ENCODE measurements around the gene POC1B. TPM values are rescaled to one million over a fixed set of nuclear protein-coding genes. Genes with fewer than 3 reads are reported as not detected.

Gene POC1B
- total and polyA plus RNA-seq, 2 donors (not counting 3 experiments of a cell fraction or from before 2014, with no cell fraction given), result 7.1 to 18.2 TPM

DNA sequence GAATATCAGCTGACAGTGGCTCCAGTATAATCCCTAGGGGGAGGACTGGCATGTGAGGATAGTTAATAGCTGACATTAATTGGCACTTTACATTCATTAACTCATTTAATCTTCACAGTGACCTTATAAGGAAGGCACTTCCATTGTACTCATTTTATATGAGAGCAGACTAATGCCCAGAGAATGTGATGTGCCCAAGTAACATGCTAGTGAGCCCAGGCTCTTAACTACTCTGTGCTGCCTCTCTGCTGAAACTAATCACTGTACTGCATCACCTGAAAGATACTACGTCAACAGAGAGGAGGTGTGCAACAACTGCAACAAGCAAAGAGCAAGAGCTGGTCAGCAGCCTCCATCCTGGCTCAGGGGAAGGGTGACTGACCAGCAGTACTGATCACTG lies 41.4 kb downstream of the POC1B start:
- Histone ChIP-seq H3K9me3 (replicated peaks; ENCODE audit: control insufficient read depth, insufficient read depth, low read length) (no peaks in the 10 kb centered on the region), H3K4me3 (replicated peaks in 1 of 3; ENCODE audit: insufficient read depth in 1 of 3, low read depth in 1 of 3, low read length in 3 of 3) (no peak overlapping the region), H3K9me1 (replicated peaks; ENCODE audit: control insufficient read depth, extremely low read depth, insufficient read depth, low read length) (no peaks in the 10 kb centered on the region), H3K27ac (ENCODE audit: insufficient read depth, low read depth, low read length) (no peak overlapping the region), H3K4me2 (ENCODE audit: insufficient read depth, low read length) (no peak overlapping the region), H3K36me3 (ENCODE audit: control insufficient read depth in 2 of 2, extremely low read depth in 1 of 2, insufficient read depth in 2 of 2, low read length in 2 of 2) (peaks cover 0 to under 1% of the 10 kb centered on the region in 2 experiments), H3K27me3 (ENCODE audit: control insufficient read depth in 2 of 2, insufficient read depth in 2 of 2, low read length in 2 of 2) (no peaks in the 10 kb centered on the region), H2AFZ (ENCODE audit: low read depth, low read length) (no peak overlapping the region), H3K4me1 (ENCODE audit: control insufficient read depth, extremely low read depth, insufficient read depth, low read length) (no peaks in the 10 kb centered on the region), H3K79me2 (ENCODE audit: control insufficient read depth, insufficient read depth, low read length) (no peaks in the 10 kb centered on the region), H4K20me1 (replicated peaks; ENCODE audit: control insufficient read depth, extremely low read depth, insufficient read depth, low read length) (no peaks in the 10 kb centered on the region), H3K9ac (replicated peaks; ENCODE audit: extremely low read depth, insufficient read depth, low read length) (no peak overlapping the region)
- FAIRE-seq (no peak), DNase-seq (ENCODE audit: low read depth, low spot score) (no peak)
- dilution Hi-C loops (cut with MboI; ENCODE audit: extremely low pct_ligation_motif_present, low sequenced_read_pairs) (no loop called here), intact Hi-C loops (cut with micrococcal nuclease) (no loop called here)
- no TSS peak for BruUV-seq (replicated peaks)
- POLR2A ChIA-PET, result no interaction called here
- CTCF ChIA-PET, result interaction anchor here (0.5 to 1.0 kb wide), 3 partner anchors 11 to 48 kb away, joined by 3 to 4 read pairs (median 4); no protein-coding TSS in a partner anchor
- TF ChIP-seq MYC (IDR thresholded peaks at IDR 0.05; ENCODE audit: low read depth, low read length), result no peak
- no peak for TF ChIP-seq EZH2 (IDR thresholded peaks at IDR 0.05; ENCODE audit: borderline replicate concordance, low read depth, low read length, severe bottlenecking)
- no peak for TF ChIP-seq GATA2 (IDR thresholded peaks at IDR 0.05; ENCODE audit: insufficient read depth, insufficient read length, low read depth, low read length)
- no peak for TF ChIP-seq MAX (IDR thresholded peaks at IDR 0.05; ENCODE audit: insufficient read depth, insufficient read length)
- TF ChIP-seq CTCF (IDR thresholded peaks at IDR 0.05; ENCODE audit: extremely low read depth in 1 of 2, insufficient read depth in 1 of 2, low read depth in 1 of 2, low read length in 2 of 2), result no peak
- no peak for TF ChIP-seq POLR2AphosphoS5 (IDR thresholded peaks at IDR 0.05; ENCODE audit: insufficient read depth, low read depth, low read length)
- TF ChIP-seq POLR2A (IDR thresholded peaks at IDR 0.05; ENCODE audit: low read depth, low read length), result no peak
- TF ChIP-seq JUN (IDR thresholded peaks at IDR 0.05; ENCODE audit: borderline replicate concordance, insufficient read depth, insufficient read length, low read depth), result no peak
- no peak for TF ChIP-seq FOS (IDR thresholded peaks at IDR 0.05; ENCODE audit: borderline replicate concordance, insufficient read depth, low read length)

All from endothelial cell of umbilical vein (primary cell).